Measurements from ENCODE around the gene STOX2. TPM values are rescaled to one million over a fixed set of nuclear protein-coding genes. Genes with fewer than 3 reads are reported as not detected.
A peak's percentile ranks its signal among the peaks of the same experiment; 100 is the strongest.

Gene STOX2
- total RNA-seq, 2 donors from 2014 or later = 18.5 to 25.8 TPM

- H3K9me3 ChIP-seq = peaks cover 0 to 8% of the 10 kb centered on the region in 2 donors
- no peak for TF ChIP-seq CTCF (IDR thresholded peaks at IDR 0.05)
- DNase-seq (ENCODE audit: low spot score) = no peak
Observed at GRCh38 chr4:183969596-183969995, 64.5 kb downstream of the STOX2 start.

GRCh38 chr4:183971929-183972490 is 66.9 kb downstream of the STOX2 start:
- no peaks in the 10 kb centered on the region for H3K27me3 ChIP-seq
- no peaks in the 10 kb centered on the region for H3K36me3 ChIP-seq
- H3K4me1 ChIP-seq = peaks cover 0 to 13% of the 10 kb centered on the region in 2 donors
- peak overlapping the region; percentile 33 to 62 for H3K27ac ChIP-seq
- no peak overlapping the region for H3K4me3 ChIP-seq
- no peak for DNase-seq (ENCODE audit: low spot score)
- no peak for TF ChIP-seq CTCF (IDR thresholded peaks at IDR 0.05)
- peaks cover 0 to 16% of the 10 kb centered on the region in 2 donors for H3K9me3 ChIP-seq

More at GRCh38 chr4:183969596-183969995, 64.5 kb downstream of the STOX2 start:
- Histone ChIP-seq H3K4me1 (peaks cover 0 to 23% of the 10 kb centered on the region in 2 donors), H3K27me3 (no peaks in the 10 kb centered on the region), H3K36me3 (no peaks in the 10 kb centered on the region), H3K27ac (no peak overlapping the region), H3K4me3 (no peak overlapping the region)

DNA sequence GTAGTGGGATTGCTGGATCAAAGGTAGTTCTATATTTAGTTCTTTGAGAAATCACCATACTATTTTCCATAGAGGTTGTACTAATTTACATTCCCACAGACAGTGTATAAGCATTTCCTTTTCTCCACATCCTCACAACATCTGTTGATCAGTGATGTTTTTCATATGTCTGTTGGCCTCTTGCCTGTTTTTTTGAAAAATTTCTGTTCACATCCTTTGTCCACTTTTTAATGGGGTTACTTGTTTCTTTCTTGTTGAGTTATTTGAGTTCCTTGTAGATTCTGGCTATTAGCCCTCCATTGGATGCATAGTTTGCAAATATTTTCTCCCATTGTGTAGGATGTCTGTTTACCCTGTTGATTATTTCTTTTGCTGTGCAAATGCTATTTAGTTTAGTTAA is 72.6 kb downstream of the STOX2 start:
- Histone ChIP-seq H3K27ac (no peak overlapping the region), H3K36me3 (no peaks in the 10 kb centered on the region), H3K4me1 (no peaks in the 10 kb centered on the region), H3K27me3 (no peaks in the 10 kb centered on the region), H3K9me3 (peaks cover 0 to 16% of the 10 kb centered on the region in 2 donors), H3K4me3 (no peak overlapping the region)
- TF ChIP-seq CTCF (IDR thresholded peaks at IDR 0.05) = no peak
- DNase-seq (ENCODE audit: low spot score) = no peak

- TF ChIP-seq CTCF (IDR thresholded peaks at IDR 0.05) = no peak
- Histone ChIP-seq H3K4me1 (peaks cover 0 to 29% of the 10 kb centered on the region in 2 donors), H3K4me3 (no peak overlapping the region), H3K27me3 (no peaks in the 10 kb centered on the region), H3K27ac (peak overlapping the region; percentile 76 to 86), H3K9me3 (no peaks in the 10 kb centered on the region), H3K36me3 (no peaks in the 10 kb centered on the region)
- peak; percentile 73 for DNase-seq (ENCODE audit: low spot score)
Observed at GRCh38 chr4:183984566-183984965, 79.5 kb downstream of the STOX2 start.

- no peak for DNase-seq (ENCODE audit: low spot score)
- H3K4me1 ChIP-seq = peaks cover 0 to 29% of the 10 kb centered on the region in 2 donors
- no peak for TF ChIP-seq CTCF (IDR thresholded peaks at IDR 0.05)
- peak overlapping the region; percentile 76 to 86 for H3K27ac ChIP-seq
- H3K9me3 ChIP-seq = no peaks in the 10 kb centered on the region
- no peak overlapping the region for H3K4me3 ChIP-seq
- no peaks in the 10 kb centered on the region for H3K36me3 ChIP-seq
- H3K27me3 ChIP-seq = no peaks in the 10 kb centered on the region
Observed at GRCh38 chr4:183985786-183986185, 80.7 kb downstream of the STOX2 start.
